ENCODE data around the gene EIF4E1B. TPM values are rescaled to one million over a fixed set of nuclear protein-coding genes. Genes with fewer than 3 reads are reported as not detected.

The EIF4E1B gene
- total RNA-seq, 4 donors from 2014 or later, result not detected

- DNase-seq (ENCODE audit: low spot score in 2 of 2), result no peak
- WGBS, 2 donors, result 82 to 90% methylated on average over 8 to 11 of the region's 11 CpGs
- H3K4me3 ChIP-seq (ENCODE audit: low read depth, poor library complexity, severe bottlenecking), result no peak overlapping the region
- TF ChIP-seq, protein P1, sequence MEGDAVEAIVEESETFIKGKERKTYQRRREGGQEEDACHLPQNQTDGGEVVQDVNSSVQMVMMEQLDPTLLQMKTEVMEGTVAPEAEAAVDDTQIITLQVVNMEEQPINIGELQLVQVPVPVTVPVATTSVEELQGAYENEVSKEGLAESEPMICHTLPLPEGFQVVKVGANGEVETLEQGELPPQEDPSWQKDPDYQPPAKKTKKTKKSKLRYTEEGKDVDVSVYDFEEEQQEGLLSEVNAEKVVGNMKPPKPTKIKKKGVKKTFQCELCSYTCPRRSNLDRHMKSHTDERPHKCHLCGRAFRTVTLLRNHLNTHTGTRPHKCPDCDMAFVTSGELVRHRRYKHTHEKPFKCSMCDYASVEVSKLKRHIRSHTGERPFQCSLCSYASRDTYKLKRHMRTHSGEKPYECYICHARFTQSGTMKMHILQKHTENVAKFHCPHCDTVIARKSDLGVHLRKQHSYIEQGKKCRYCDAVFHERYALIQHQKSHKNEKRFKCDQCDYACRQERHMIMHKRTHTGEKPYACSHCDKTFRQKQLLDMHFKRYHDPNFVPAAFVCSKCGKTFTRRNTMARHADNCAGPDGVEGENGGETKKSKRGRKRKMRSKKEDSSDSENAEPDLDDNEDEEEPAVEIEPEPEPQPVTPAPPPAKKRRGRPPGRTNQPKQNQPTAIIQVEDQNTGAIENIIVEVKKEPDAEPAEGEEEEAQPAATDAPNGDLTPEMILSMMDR (IDR thresholded peaks at IDR 0.05), result no peak
- no peak for TF ChIP-seq POLR2A (IDR thresholded peaks at IDR 0.05)
- intact Hi-C loops (cut with DNase I; ENCODE audit: low total_unique reads), result no loop called here
Observed at GRCh38 chr5:176643491-176644219, 13.2 kb downstream of the EIF4E1B start.

GRCh38 chr5:176644294-176644693 lies 13.8 kb downstream of the EIF4E1B start:
- no peak overlapping the region for H3K4me3 ChIP-seq (ENCODE audit: low read depth, poor library complexity, severe bottlenecking)
- WGBS, 2 donors, result 82 to 84% methylated on average over 8 to 9 of the region's 9 CpGs
- TF ChIP-seq, protein P1 (IDR thresholded peaks at IDR 0.05), result no peak
- no peak for TF ChIP-seq POLR2A (IDR thresholded peaks at IDR 0.05)
- intact Hi-C loops (cut with DNase I; ENCODE audit: low total_unique reads), result no loop called here
- no peak for DNase-seq (ENCODE audit: low spot score in 2 of 2)

DNA sequence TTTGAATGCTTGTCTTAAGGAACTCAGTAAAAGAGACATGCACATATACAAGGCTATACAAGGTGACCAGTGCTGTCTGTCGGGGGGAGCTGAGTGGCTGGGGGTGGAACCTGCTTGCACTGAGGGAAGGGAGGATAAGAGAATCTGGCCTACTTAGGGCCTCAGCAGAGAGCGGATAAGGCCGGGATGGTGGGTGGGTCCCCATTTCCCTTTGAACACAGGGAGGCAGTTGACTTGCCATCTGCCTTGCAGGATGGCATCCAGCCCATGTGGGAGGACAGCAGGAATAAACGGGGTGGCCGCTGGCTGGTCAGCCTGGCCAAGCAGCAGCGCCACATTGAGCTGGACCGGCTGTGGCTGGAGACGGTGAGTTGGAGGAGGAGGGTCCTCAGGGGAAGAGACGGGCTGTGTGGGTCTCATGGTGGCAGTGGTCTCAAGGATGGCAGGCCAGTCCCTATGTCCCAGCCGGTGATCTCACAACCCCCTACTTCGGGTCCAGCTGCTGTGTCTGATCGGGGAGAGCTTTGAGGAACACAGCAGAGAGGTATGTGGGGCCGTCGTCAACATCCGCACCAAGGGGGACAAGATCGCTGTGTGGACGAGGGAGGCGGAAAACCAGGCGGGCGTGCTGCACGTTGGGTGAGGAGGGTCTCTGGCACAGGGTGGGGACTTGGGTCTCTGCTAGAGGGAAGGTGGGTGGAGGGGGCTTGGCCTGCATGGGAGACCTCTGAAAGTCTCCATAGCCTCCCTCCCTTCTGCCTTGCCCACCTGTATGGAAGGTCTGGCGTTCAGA lies 14.6 kb downstream of the EIF4E1B start:
- no peak overlapping the region for H3K4me3 ChIP-seq (ENCODE audit: low read depth, poor library complexity, severe bottlenecking)
- DNase-seq (ENCODE audit: low spot score in 2 of 2), result no peak
- TF ChIP-seq POLR2A (IDR thresholded peaks at IDR 0.05), result no peak
- TF ChIP-seq, protein P1 (IDR thresholded peaks at IDR 0.05), result no peak
- whole genome bisulfite sequencing, 2 donors, result 93 to 95% methylated on average over 22 of the region's 22 CpGs
- intact Hi-C loops (cut with DNase I; ENCODE audit: low total_unique reads), result no loop called here

- WGBS, 2 donors, result 92 to 93% methylated on average over 7 of the region's 7 CpGs
- no peak overlapping the region for H3K4me3 ChIP-seq (ENCODE audit: low read depth, poor library complexity, severe bottlenecking)
- TF ChIP-seq, protein P1 (IDR thresholded peaks at IDR 0.05), result no peak
- TF ChIP-seq POLR2A (IDR thresholded peaks at IDR 0.05), result no peak
- DNase-seq (ENCODE audit: low spot score in 2 of 2), result no peak
- intact Hi-C loops (cut with DNase I; ENCODE audit: low total_unique reads), result no loop called here
Observed at GRCh38 chr5:176646049-176646706, 15.7 kb downstream of the EIF4E1B start.

GRCh38 chr5:176646707-176647029 lies 16.2 kb downstream of the EIF4E1B start:
- intact Hi-C loops (cut with DNase I; ENCODE audit: low total_unique reads), result no loop called here
- TF ChIP-seq, protein P1 (IDR thresholded peaks at IDR 0.05), result no peak
- TF ChIP-seq POLR2A (IDR thresholded peaks at IDR 0.05), result no peak
- H3K4me3 ChIP-seq (ENCODE audit: low read depth, poor library complexity, severe bottlenecking), result no peak overlapping the region
- DNase-seq (ENCODE audit: low spot score in 2 of 2), result no peak
- 16 to 31% methylated on average over 9 to 11 of the region's 11 CpGs for WGBS, 2 donors

Data from lower leg skin (tissue), 4 donors.